ENCODE results near the gene PLD2.
"Not testable (repeated sequence)": the region's sequence is repeated elsewhere in the genome, so short reads cannot be mapped to it uniquely, and the experiment has no call there.

PLD2 gene

GRCh38 chr17:4860651-4861050 lies 53.7 kb downstream of the PLD2 start:
- Histone ChIP-seq H3K36me3 (ENCODE audit: insufficient read depth, low read length) (peaks cover 5% of the 10 kb centered on the region), H3K4me3 (ENCODE audit: low read depth in 1 of 2, low read length in 2 of 2) (no peak overlapping the region), H3K27ac (ENCODE audit: low read depth, low read length) (no peak overlapping the region), H3K9me3 (ENCODE audit: low read length) (no peaks in the 10 kb centered on the region), H3K27me3 (ENCODE audit: control insufficient read depth in 1 of 2, insufficient read depth in 2 of 2, low read length in 2 of 2) (no peaks in the 10 kb centered on the region), H3K9ac (ENCODE audit: low read length) (no peak overlapping the region), H3K4me1 (ENCODE audit: insufficient read depth, low read length) (peaks cover 17% of the 10 kb centered on the region)

- Histone ChIP-seq H3K4me1 (ENCODE audit: insufficient read depth, low read length) (peaks cover 17% of the 10 kb centered on the region), H3K4me3 (ENCODE audit: low read depth in 1 of 2, low read length in 2 of 2) (no peak overlapping the region), H3K9ac (ENCODE audit: low read length) (no peak overlapping the region), H3K27ac (ENCODE audit: low read depth, low read length) (no peak overlapping the region), H3K27me3 (ENCODE audit: control insufficient read depth in 1 of 2, insufficient read depth in 2 of 2, low read length in 2 of 2) (no peaks in the 10 kb centered on the region), H3K36me3 (ENCODE audit: insufficient read depth, low read length) (peaks cover 5% of the 10 kb centered on the region), H3K9me3 (ENCODE audit: low read length) (no peaks in the 10 kb centered on the region)
Measured at GRCh38 chr17:4861052-4861451, 54.1 kb downstream of the PLD2 start.

GRCh38 chr17:4862720-4863119 lies 55.8 kb downstream of the PLD2 start:
- Histone ChIP-seq H3K27ac (ENCODE audit: low read depth, low read length) (no peak overlapping the region), H3K36me3 (ENCODE audit: insufficient read depth, low read length) (peaks cover 5% of the 10 kb centered on the region), H3K9ac (ENCODE audit: low read length) (no peak overlapping the region)

GRCh38 chr17:4863321-4863720 lies 56.4 kb downstream of the PLD2 start:
- H3K9me3 ChIP-seq (ENCODE audit: low read length): no peaks in the 10 kb centered on the region
- peaks cover 5% of the 10 kb centered on the region for H3K36me3 ChIP-seq (ENCODE audit: insufficient read depth, low read length)
- no peak overlapping the region for H3K4me3 ChIP-seq (ENCODE audit: low read depth in 1 of 2, low read length in 2 of 2)
- no peak overlapping the region for H3K27ac ChIP-seq (ENCODE audit: low read depth, low read length)
- H3K4me1 ChIP-seq (ENCODE audit: insufficient read depth, low read length): peaks cover 9% of the 10 kb centered on the region
- H3K27me3 ChIP-seq (ENCODE audit: control insufficient read depth in 1 of 2, insufficient read depth in 2 of 2, low read length in 2 of 2): no peaks in the 10 kb centered on the region
- no peak overlapping the region for H3K9ac ChIP-seq (ENCODE audit: low read length)

More at GRCh38 chr17:4862720-4863119, 55.8 kb downstream of the PLD2 start:
- Histone ChIP-seq H3K4me3 (ENCODE audit: low read depth in 1 of 2, low read length in 2 of 2) (no peak overlapping the region), H3K27me3 (ENCODE audit: control insufficient read depth in 1 of 2, insufficient read depth in 2 of 2, low read length in 2 of 2) (no peaks in the 10 kb centered on the region), H3K9me3 (ENCODE audit: low read length) (no peaks in the 10 kb centered on the region), H3K4me1 (ENCODE audit: insufficient read depth, low read length) (peaks cover 14% of the 10 kb centered on the region)

- H3K36me3 ChIP-seq (ENCODE audit: insufficient read depth, low read length): not testable (repeated sequence)
Measured at GRCh38 chr17:4867535-4867934, 60.6 kb downstream of the PLD2 start.

GRCh38 chr17:4869058-4869998 lies 62.4 kb downstream of the PLD2 start:
- H3K9me3 ChIP-seq (ENCODE audit: low read length); H3K9ac ChIP-seq (ENCODE audit: low read length); H3K4me1 ChIP-seq (ENCODE audit: insufficient read depth, low read length); H3K27me3 ChIP-seq (ENCODE audit: control insufficient read depth in 1 of 2, insufficient read depth in 2 of 2, low read length in 2 of 2); H3K36me3 ChIP-seq (ENCODE audit: insufficient read depth, low read length); H3K4me3 ChIP-seq (ENCODE audit: low read depth in 1 of 2, low read length in 2 of 2); H3K27ac ChIP-seq (ENCODE audit: low read depth, low read length): not testable (repeated sequence)

More at GRCh38 chr17:4867535-4867934, 60.6 kb downstream of the PLD2 start:
- H3K9ac ChIP-seq (ENCODE audit: low read length); H3K4me3 ChIP-seq (ENCODE audit: low read depth in 1 of 2, low read length in 2 of 2); H3K9me3 ChIP-seq (ENCODE audit: low read length); H3K4me1 ChIP-seq (ENCODE audit: insufficient read depth, low read length); H3K27ac ChIP-seq (ENCODE audit: low read depth, low read length); H3K27me3 ChIP-seq (ENCODE audit: control insufficient read depth in 1 of 2, insufficient read depth in 2 of 2, low read length in 2 of 2): not testable (repeated sequence)

- Histone ChIP-seq H3K4me3 (ENCODE audit: low read depth in 1 of 2, low read length in 2 of 2) (no peak overlapping the region), H3K27ac (ENCODE audit: low read depth, low read length) (no peak overlapping the region), H3K27me3 (ENCODE audit: control insufficient read depth in 1 of 2, insufficient read depth in 2 of 2, low read length in 2 of 2) (no peaks in the 10 kb centered on the region), H3K9me3 (ENCODE audit: low read length) (no peaks in the 10 kb centered on the region), H3K9ac (ENCODE audit: low read length) (no peak overlapping the region), H3K4me1 (ENCODE audit: insufficient read depth, low read length) (no peaks in the 10 kb centered on the region), H3K36me3 (ENCODE audit: insufficient read depth, low read length) (no peaks in the 10 kb centered on the region)
Measured at GRCh38 chr17:4870855-4871254, 63.9 kb downstream of the PLD2 start.

GRCh38 chr17:4872786-4873185 lies 65.8 kb downstream of the PLD2 start:
- Histone ChIP-seq H3K27me3 (ENCODE audit: control insufficient read depth in 1 of 2, insufficient read depth in 2 of 2, low read length in 2 of 2) (no peaks in the 10 kb centered on the region), H3K9me3 (ENCODE audit: low read length) (no peaks in the 10 kb centered on the region), H3K4me3 (ENCODE audit: low read depth in 1 of 2, low read length in 2 of 2) (no peak overlapping the region), H3K36me3 (ENCODE audit: insufficient read depth, low read length) (no peaks in the 10 kb centered on the region), H3K27ac (ENCODE audit: low read depth, low read length) (no peak overlapping the region), H3K9ac (ENCODE audit: low read length) (no peak overlapping the region), H3K4me1 (ENCODE audit: insufficient read depth, low read length) (no peaks in the 10 kb centered on the region)
